HG03064 (cell line): ENCODE data around the gene DLG2.
"Not testable (repeated sequence)": the region's sequence is repeated elsewhere in the genome, so short reads cannot be mapped to it uniquely, and the experiment has no call there.

Experiments
- ATAC-seq: cut with Tn5 transposase; IDR thresholded peaks from one replicate; pipeline ENCODE4 v1.9.1; 2021; ENCODE audit warnings: low read depth; ENCODE audit not compliant: unreplicated experiment

Gene DLG2

GRCh38 chr11:85349539-85349938, 277.6 kb downstream of the DLG2 start:
- ATAC-seq = not testable (repeated sequence)

- no peak for ATAC-seq
These were observed 278.2 kb downstream of the DLG2 start for GRCh38 chr11:85348945-85349344.

GRCh38 chr11:85347291-85347690, 279.9 kb downstream of the DLG2 start:
- no peak for ATAC-seq

- no peak for ATAC-seq
These were observed 280.7 kb downstream of the DLG2 start for GRCh38 chr11:85346484-85346883.

GRCh38 chr11:85340846-85341245, 286.3 kb downstream of the DLG2 start:
- not testable (repeated sequence) for ATAC-seq

- no peak for ATAC-seq
These were observed 308.6 kb downstream of the DLG2 start for GRCh38 chr11:85318573-85318972.

GRCh38 chr11:85316967-85317366, 310.2 kb downstream of the DLG2 start:
- peak; percentile 99 for ATAC-seq

- no peak for ATAC-seq
These were observed 313.4 kb downstream of the DLG2 start for GRCh38 chr11:85313741-85314140.

- no peak for ATAC-seq
These were observed 316.7 kb downstream of the DLG2 start for GRCh38 chr11:85310479-85310878.

- ATAC-seq = no peak
These were observed 319.8 kb downstream of the DLG2 start for GRCh38 chr11:85307366-85307765.

- ATAC-seq = no peak
These were observed 325.1 kb downstream of the DLG2 start for GRCh38 chr11:85301895-85302678.

GRCh38 chr11:85299258-85299942, 327.7 kb downstream of the DLG2 start:
- no peak for ATAC-seq

GRCh38 chr11:85295694-85296271, 331.4 kb downstream of the DLG2 start:
- no peak for ATAC-seq

GRCh38 chr11:85281550-85281949, 345.6 kb downstream of the DLG2 start:
- no peak for ATAC-seq

- no peak for ATAC-seq
These were observed 347.9 kb downstream of the DLG2 start for GRCh38 chr11:85279267-85279666.

GRCh38 chr11:85277693-85278092, 349.5 kb downstream of the DLG2 start:
- ATAC-seq = no peak

GRCh38 chr11:85276332-85276731, 350.8 kb downstream of the DLG2 start:
- no peak for ATAC-seq

GRCh38 chr11:85270315-85270714, 356.8 kb downstream of the DLG2 start:
- ATAC-seq = not testable (repeated sequence)

GRCh38 chr11:85269109-85269508, 358.0 kb downstream of the DLG2 start:
- no peak for ATAC-seq

- no peak for ATAC-seq
These were observed 360.5 kb downstream of the DLG2 start for GRCh38 chr11:85266646-85267045.

- ATAC-seq = no peak
These were observed 363.8 kb downstream of the DLG2 start for GRCh38 chr11:85263328-85263727.

- no peak for ATAC-seq
These were observed 369.3 kb downstream of the DLG2 start for GRCh38 chr11:85257837-85258236.
